ENCODE measurements around the gene FRMD8. TPM values are rescaled to one million over a fixed set of nuclear protein-coding genes. Genes with fewer than 3 reads are reported as not detected.

FRMD8 gene
- total RNA-seq, 2 donors from 2014 or later = 27.4 to 29.6 TPM

- DNase-seq = no peak
- no peaks in the 10 kb centered on the region for H3K27me3 ChIP-seq (ENCODE audit: control insufficient read depth, insufficient read depth, low read length, poor library complexity, severe bottlenecking)
- peak overlapping the region; percentile 92 for H3K9ac ChIP-seq (ENCODE audit: extremely low read depth, low read length, poor library complexity, severe bottlenecking)
- H3K27ac ChIP-seq (ENCODE audit: low read depth, low read length) = peak overlapping the region; percentile 97
- Mint-ChIP-seq H3K36me3 (ENCODE audit: low read depth) (no peaks in the 10 kb centered on the region), H3K4me1 (peaks cover 73% of the 10 kb centered on the region), H3K4me3 (peak overlapping the region; percentile 44), H3K27me3 (ENCODE audit: insufficient read depth) (no peaks in the 10 kb centered on the region), H3K9me3 (no peaks in the 10 kb centered on the region), H3K27ac (peak overlapping the region; percentile 99)
- H3K4me1 ChIP-seq (ENCODE audit: control insufficient read depth, insufficient read depth, low read length) = peaks cover 23% of the 10 kb centered on the region
- H3K36me3 ChIP-seq (ENCODE audit: control insufficient read depth, insufficient read depth, low read length) = no peaks in the 10 kb centered on the region
- H3K9me3 ChIP-seq (ENCODE audit: control insufficient read depth, low read length) = no peaks in the 10 kb centered on the region
- WGBS, 2 experiments (ENCODE audit: insufficient coverage in 1 of 2, insufficient read length in 1 of 2) = 63 to 74% methylated on average over 5 to 7 of the region's 7 CpGs
- peak overlapping the region; percentile 68 for H3K4me3 ChIP-seq (ENCODE audit: low read length)
- no peak for TF ChIP-seq CTCF (conservative IDR thresholded peaks at IDR 0.05)
These were observed 33.0 kb downstream of the FRMD8 start for GRCh38 chr11:65419460-65419771.

GRCh38 chr11:65419772-65420481 lies 33.5 kb downstream of the FRMD8 start:
- H3K9me3 Mint-ChIP-seq = no peaks in the 10 kb centered on the region

GRCh38 chr11:65420506-65420905 lies 34.1 kb downstream of the FRMD8 start:
- Mint-ChIP-seq H3K27me3 (ENCODE audit: insufficient read depth) (no peaks in the 10 kb centered on the region), H3K9me3 (no peaks in the 10 kb centered on the region), H3K27ac (peak overlapping the region; percentile 99), H3K4me1 (peaks cover 81% of the 10 kb centered on the region), H3K4me3 (no peak overlapping the region), H3K36me3 (ENCODE audit: low read depth) (no peaks in the 10 kb centered on the region)
- Histone ChIP-seq H3K9me3 (ENCODE audit: control insufficient read depth, low read length) (no peaks in the 10 kb centered on the region), H3K4me1 (ENCODE audit: control insufficient read depth, insufficient read depth, low read length) (peaks cover 23% of the 10 kb centered on the region), H3K27ac (ENCODE audit: low read depth, low read length) (peak overlapping the region; percentile 99), H3K36me3 (ENCODE audit: control insufficient read depth, insufficient read depth, low read length) (no peaks in the 10 kb centered on the region), H3K9ac (ENCODE audit: extremely low read depth, low read length, poor library complexity, severe bottlenecking) (no peak overlapping the region), H3K4me3 (ENCODE audit: low read length) (no peak overlapping the region), H3K27me3 (ENCODE audit: control insufficient read depth, insufficient read depth, low read length, poor library complexity, severe bottlenecking) (no peaks in the 10 kb centered on the region)
- TF ChIP-seq CTCF (conservative IDR thresholded peaks at IDR 0.05) = no peak
- 80 to 100% methylated on average over 1 to 2 of the region's 2 CpGs for WGBS, 2 experiments (ENCODE audit: insufficient coverage in 1 of 2, insufficient read length in 1 of 2)
- no peak for DNase-seq

More at GRCh38 chr11:65419772-65420481, 33.5 kb downstream of the FRMD8 start:
- Histone ChIP-seq H3K36me3 (ENCODE audit: control insufficient read depth, insufficient read depth, low read length) (no peaks in the 10 kb centered on the region), H3K4me3 (ENCODE audit: low read length) (no peak overlapping the region), H3K4me1 (ENCODE audit: control insufficient read depth, insufficient read depth, low read length) (peaks cover 23% of the 10 kb centered on the region), H3K27ac (ENCODE audit: low read depth, low read length) (peak overlapping the region; percentile 97), H3K9ac (ENCODE audit: extremely low read depth, low read length, poor library complexity, severe bottlenecking) (peak overlapping the region; percentile 92), H3K27me3 (ENCODE audit: control insufficient read depth, insufficient read depth, low read length, poor library complexity, severe bottlenecking) (no peaks in the 10 kb centered on the region), H3K9me3 (ENCODE audit: control insufficient read depth, low read length) (no peaks in the 10 kb centered on the region)
- peak; percentile 87 for DNase-seq
- peaks cover 77% of the 10 kb centered on the region for H3K4me1 Mint-ChIP-seq
- H3K27me3 Mint-ChIP-seq (ENCODE audit: insufficient read depth) = no peaks in the 10 kb centered on the region
- H3K27ac Mint-ChIP-seq = peak overlapping the region; percentile 99
- no peaks in the 10 kb centered on the region for H3K36me3 Mint-ChIP-seq (ENCODE audit: low read depth)
- WGBS, 2 experiments (ENCODE audit: insufficient coverage in 1 of 2, insufficient read length in 1 of 2) = 80 to 84% methylated on average over 3 to 6 of the region's 6 CpGs
- peak overlapping the region; percentile 44 for H3K4me3 Mint-ChIP-seq
- TF ChIP-seq CTCF (conservative IDR thresholded peaks at IDR 0.05) = no peak

Measured in endodermal cell (in vitro differentiated cells).